Tibial nerve (tissue), 4 donors: ENCODE results near the gene ZNF407.

Experiments
- CTCF ChIP-seq, 5 experiments: fragments of 200-600 bp in 3 of 5; fragments of 450-650 bp in 2 of 5; sonication (generic) in 3 of 5; IDR thresholded peaks; one replicate each; pipeline ENCODE4 v1.5.1; 2016 to 2019; ENCODE audit warnings: antibody characterized with exemption in 5 of 5, mild to moderate bottlenecking in 3 of 5, moderate library complexity in 2 of 5
- EP300 ChIP-seq, 2 donors: sonication (generic); formaldehyde crosslinking; IDR thresholded peaks; one replicate each; pipeline ENCODE4 v1.6.1; 2017; ENCODE audit warnings: antibody characterized with exemption in 2 of 2, mild to moderate bottlenecking in 1 of 2
- POLR2A ChIP-seq, 2 donors: fragments of 450-650 bp; IDR thresholded peaks; one replicate each; pipeline ENCODE4 v1.6.1; 2017; ENCODE audit warnings: antibody characterized with exemption in 2 of 2, mild to moderate bottlenecking in 2 of 2, moderate library complexity in 2 of 2

GRCh38 chr18:74745633-74746403 is 148.1 kb downstream of the ZNF407 start:
- TF ChIP-seq CTCF (IDR thresholded peaks at IDR 0.05): no peak
- TF ChIP-seq EP300 (IDR thresholded peaks at IDR 0.05): no peak
- no peak for TF ChIP-seq POLR2A (IDR thresholded peaks at IDR 0.05)
